GM23338 (cell line): ENCODE results near the gene ABCF1.

Experiments used
- EZH2 ChIP-seq: fragments of 200-600 bp; sonication (generic); IDR thresholded peaks from one replicate; pipeline ENCODE4 v1.8.0; 2017; ENCODE audit warnings: antibody characterized with exemption, mild to moderate bottlenecking, low read depth; ENCODE audit not compliant: unreplicated experiment
- EZH2phosphoT487 ChIP-seq: fragments of 200-600 bp; sonication (generic); IDR thresholded peaks from one replicate; pipeline ENCODE4 v1.8.1; 2018; ENCODE audit warnings: antibody characterized with exemption; ENCODE audit not compliant: unreplicated experiment
- JUNB ChIP-seq: IDR thresholded peaks from one replicate; pipeline ENCODE4 v1.6.1; 2016; ENCODE audit warnings: antibody characterized with exemption; ENCODE audit not compliant: unreplicated experiment
- POLR2AphosphoS5 ChIP-seq: IDR thresholded peaks from 2 replicates; pipeline ENCODE4 v1.6.1; 2016; ENCODE audit warnings: antibody characterized with exemption, low read depth
- REST ChIP-seq: IDR thresholded peaks from one replicate; pipeline ENCODE4 v1.6.1; 2018; ENCODE audit warnings: antibody characterized with exemption; ENCODE audit not compliant: unreplicated experiment
- ZNF114 ChIP-seq: fragments of 250-450 bp; sonication (Bioruptor Pico); IDR thresholded peaks from 2 replicates; pipeline ENCODE4 v1.5.0; 2020; ENCODE audit warnings: mild to moderate bottlenecking, moderate library complexity
- ZNF331 ChIP-seq: fragments of 250-450 bp; sonication (Bioruptor Pico); IDR thresholded peaks from 2 replicates; pipeline ENCODE4 v1.5.0; 2020; ENCODE audit warnings: low read depth, mild to moderate bottlenecking, moderate library complexity
- TF ChIP-seq, protein P1 (sequence below), 2 experiments: fragments of 200-600 bp in 1 of 2; sonication (generic) in 1 of 2; conservative IDR thresholded peaks; 2 replicates each; pipeline versions ENCODE4 v1.5.1 to v1.6.1; 2016 to 2017; ENCODE audit warnings: antibody characterized with exemption in 2 of 2, low read depth in 2 of 2, mild to moderate bottlenecking in 2 of 2, moderate library complexity in 1 of 2
- TF ChIP-seq, protein P2 (sequence below): fragments of 250-450 bp; sonication (Bioruptor Pico); IDR thresholded peaks from 2 replicates; pipeline ENCODE4 v1.5.0; 2020; ENCODE audit warnings: mild to moderate bottlenecking, moderate library complexity

DNA sequence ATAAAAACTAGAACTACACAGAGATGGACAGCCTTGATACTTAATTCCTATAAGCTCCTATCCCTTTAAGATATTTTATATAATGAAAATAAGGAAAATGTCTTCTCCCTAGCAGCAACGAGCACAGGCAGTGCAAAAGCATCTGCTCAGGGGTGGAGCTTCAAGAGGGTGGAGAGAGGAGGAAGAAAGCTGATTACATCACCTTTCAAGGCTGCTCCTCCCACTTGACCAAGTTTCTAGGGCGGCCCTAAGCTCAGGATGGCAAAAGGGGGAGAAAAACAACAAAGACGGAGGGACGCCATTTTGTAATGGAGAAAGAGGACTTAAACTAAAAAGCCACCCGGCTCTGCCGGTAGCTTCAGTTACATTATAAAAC, 43.6 kb downstream of the ABCF1 start:
- TF ChIP-seq JUNB = no peak
- TF ChIP-seq, protein P1, sequence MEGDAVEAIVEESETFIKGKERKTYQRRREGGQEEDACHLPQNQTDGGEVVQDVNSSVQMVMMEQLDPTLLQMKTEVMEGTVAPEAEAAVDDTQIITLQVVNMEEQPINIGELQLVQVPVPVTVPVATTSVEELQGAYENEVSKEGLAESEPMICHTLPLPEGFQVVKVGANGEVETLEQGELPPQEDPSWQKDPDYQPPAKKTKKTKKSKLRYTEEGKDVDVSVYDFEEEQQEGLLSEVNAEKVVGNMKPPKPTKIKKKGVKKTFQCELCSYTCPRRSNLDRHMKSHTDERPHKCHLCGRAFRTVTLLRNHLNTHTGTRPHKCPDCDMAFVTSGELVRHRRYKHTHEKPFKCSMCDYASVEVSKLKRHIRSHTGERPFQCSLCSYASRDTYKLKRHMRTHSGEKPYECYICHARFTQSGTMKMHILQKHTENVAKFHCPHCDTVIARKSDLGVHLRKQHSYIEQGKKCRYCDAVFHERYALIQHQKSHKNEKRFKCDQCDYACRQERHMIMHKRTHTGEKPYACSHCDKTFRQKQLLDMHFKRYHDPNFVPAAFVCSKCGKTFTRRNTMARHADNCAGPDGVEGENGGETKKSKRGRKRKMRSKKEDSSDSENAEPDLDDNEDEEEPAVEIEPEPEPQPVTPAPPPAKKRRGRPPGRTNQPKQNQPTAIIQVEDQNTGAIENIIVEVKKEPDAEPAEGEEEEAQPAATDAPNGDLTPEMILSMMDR (conservative IDR thresholded peaks at IDR 0.05; ENCODE audit: low read depth in 2 of 2) = no peak
- TF ChIP-seq, protein P2, sequence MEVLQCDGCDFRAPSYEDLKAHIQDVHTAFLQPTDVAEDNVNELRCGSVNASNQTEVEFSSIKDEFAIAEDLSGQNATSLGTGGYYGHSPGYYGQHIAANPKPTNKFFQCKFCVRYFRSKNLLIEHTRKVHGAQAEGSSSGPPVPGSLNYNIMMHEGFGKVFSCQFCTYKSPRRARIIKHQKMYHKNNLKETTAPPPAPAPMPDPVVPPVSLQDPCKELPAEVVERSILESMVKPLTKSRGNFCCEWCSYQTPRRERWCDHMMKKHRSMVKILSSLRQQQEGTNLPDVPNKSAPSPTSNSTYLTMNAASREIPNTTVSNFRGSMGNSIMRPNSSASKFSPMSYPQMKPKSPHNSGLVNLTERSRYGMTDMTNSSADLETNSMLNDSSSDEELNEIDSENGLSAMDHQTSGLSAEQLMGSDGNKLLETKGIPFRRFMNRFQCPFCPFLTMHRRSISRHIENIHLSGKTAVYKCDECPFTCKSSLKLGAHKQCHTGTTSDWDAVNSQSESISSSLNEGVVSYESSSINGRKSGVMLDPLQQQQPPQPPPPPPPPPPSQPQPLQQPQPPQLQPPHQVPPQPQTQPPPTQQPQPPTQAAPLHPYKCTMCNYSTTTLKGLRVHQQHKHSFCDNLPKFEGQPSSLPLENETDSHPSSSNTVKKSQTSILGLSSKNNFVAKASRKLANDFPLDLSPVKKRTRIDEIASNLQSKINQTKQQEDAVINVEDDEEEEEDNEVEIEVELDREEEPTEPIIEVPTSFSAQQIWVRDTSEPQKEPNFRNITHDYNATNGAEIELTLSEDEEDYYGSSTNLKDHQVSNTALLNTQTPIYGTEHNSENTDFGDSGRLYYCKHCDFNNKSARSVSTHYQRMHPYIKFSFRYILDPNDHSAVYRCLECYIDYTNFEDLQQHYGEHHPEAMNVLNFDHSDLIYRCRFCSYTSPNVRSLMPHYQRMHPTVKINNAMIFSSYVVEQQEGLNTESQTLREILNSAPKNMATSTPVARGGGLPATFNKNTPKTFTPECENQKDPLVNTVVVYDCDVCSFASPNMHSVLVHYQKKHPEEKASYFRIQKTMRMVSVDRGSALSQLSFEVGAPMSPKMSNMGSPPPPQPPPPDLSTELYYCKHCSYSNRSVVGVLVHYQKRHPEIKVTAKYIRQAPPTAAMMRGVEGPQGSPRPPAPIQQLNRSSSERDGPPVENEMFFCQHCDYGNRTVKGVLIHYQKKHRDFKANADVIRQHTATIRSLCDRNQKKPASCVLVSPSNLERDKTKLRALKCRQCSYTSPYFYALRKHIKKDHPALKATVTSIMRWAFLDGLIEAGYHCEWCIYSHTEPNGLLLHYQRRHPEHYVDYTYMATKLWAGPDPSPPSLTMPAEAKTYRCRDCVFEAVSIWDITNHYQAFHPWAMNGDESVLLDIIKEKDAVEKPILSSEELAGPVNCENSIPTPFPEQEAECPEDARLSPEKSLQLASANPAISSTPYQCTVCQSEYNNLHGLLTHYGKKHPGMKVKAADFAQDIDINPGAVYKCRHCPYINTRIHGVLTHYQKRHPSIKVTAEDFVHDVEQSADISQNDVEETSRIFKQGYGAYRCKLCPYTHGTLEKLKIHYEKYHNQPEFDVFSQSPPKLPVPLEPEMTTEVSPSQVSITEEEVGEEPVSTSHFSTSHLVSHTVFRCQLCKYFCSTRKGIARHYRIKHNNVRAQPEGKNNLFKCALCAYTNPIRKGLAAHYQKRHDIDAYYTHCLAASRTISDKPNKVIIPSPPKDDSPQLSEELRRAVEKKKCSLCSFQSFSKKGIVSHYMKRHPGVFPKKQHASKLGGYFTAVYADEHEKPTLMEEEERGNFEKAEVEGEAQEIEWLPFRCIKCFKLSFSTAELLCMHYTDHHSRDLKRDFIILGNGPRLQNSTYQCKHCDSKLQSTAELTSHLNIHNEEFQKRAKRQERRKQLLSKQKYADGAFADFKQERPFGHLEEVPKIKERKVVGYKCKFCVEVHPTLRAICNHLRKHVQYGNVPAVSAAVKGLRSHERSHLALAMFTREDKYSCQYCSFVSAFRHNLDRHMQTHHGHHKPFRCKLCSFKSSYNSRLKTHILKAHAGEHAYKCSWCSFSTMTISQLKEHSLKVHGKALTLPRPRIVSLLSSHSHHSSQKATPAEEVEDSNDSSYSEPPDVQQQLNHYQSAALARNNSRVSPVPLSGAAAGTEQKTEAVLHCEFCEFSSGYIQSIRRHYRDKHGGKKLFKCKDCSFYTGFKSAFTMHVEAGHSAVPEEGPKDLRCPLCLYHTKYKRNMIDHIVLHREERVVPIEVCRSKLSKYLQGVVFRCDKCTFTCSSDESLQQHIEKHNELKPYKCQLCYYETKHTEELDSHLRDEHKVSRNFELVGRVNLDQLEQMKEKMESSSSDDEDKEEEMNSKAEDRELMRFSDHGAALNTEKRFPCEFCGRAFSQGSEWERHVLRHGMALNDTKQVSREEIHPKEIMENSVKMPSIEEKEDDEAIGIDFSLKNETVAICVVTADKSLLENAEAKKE (CRISPR knock-in tag) = no peak
- no peak for TF ChIP-seq REST
- TF ChIP-seq POLR2AphosphoS5 = peak; percentile 49; the same call in 1 of the 2 replicates
- no peak for TF ChIP-seq ZNF331 (CRISPR knock-in tag)
- TF ChIP-seq EZH2 = no peak
- no peak for TF ChIP-seq EZH2phosphoT487
- TF ChIP-seq ZNF114 (CRISPR knock-in tag) = no peak
